ENCODE data around the gene CCHCR1.

DNA sequence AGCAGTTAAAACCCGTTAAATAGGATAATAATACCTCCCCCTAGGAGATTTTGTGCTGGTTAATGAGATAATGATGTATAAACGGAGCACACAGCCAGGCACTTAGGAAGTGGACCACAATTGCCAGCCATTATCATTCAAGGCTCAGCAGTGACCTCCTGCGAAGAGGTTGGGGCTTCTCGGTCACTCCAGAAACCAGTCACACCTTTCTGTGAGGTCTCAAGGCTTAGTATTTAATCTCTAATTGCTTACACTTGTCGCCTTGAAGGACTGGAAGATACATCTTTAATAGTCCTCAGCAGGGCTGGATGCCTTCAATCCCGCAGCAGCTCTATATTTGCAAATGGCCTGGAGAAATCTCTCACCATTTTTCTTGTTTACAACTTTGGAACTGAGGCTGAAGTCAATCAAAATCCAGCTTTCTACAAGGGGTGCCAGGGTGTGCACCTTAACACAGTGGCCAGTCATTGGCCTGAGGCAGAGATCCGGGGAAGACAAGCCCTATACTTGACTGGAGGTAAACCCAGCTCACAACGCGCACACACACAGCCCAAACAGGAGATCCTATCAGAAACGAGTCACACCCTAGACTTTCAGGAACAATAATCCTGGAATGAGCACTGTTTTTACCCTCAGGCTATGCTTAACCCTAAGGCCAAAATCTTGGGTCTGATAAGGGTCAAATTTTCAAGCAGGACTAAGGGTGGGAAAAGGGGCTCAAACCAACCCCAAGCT lies 11.7 kb upstream of the CCHCR1 start:
- TF ChIP-seq, protein P1, sequence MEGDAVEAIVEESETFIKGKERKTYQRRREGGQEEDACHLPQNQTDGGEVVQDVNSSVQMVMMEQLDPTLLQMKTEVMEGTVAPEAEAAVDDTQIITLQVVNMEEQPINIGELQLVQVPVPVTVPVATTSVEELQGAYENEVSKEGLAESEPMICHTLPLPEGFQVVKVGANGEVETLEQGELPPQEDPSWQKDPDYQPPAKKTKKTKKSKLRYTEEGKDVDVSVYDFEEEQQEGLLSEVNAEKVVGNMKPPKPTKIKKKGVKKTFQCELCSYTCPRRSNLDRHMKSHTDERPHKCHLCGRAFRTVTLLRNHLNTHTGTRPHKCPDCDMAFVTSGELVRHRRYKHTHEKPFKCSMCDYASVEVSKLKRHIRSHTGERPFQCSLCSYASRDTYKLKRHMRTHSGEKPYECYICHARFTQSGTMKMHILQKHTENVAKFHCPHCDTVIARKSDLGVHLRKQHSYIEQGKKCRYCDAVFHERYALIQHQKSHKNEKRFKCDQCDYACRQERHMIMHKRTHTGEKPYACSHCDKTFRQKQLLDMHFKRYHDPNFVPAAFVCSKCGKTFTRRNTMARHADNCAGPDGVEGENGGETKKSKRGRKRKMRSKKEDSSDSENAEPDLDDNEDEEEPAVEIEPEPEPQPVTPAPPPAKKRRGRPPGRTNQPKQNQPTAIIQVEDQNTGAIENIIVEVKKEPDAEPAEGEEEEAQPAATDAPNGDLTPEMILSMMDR (IDR thresholded peaks at IDR 0.05): no peak
- no peak for TF ChIP-seq POLR2A (IDR thresholded peaks at IDR 0.05)
- no peak for TF ChIP-seq POLR2AphosphoS5 (IDR thresholded peaks at IDR 0.05)
